ENCODE results near the gene COPS6.

COPS6 gene

GRCh38 chr7:100093925-100094486, 5.2 kb downstream of the COPS6 start:
- H3K27ac ChIP-seq (ENCODE audit: low read depth, low read length) = no peak overlapping the region
- peaks cover 86% of the 10 kb centered on the region for H3K36me3 ChIP-seq (ENCODE audit: insufficient read depth, low read length)
- H3K4me1 ChIP-seq (ENCODE audit: insufficient read depth, low read length) = peaks cover 11% of the 10 kb centered on the region
- no peak overlapping the region for H3K4me3 ChIP-seq (ENCODE audit: low read depth in 1 of 2, low read length in 2 of 2)
- H3K9me3 ChIP-seq (ENCODE audit: low read length) = no peaks in the 10 kb centered on the region
- no peaks in the 10 kb centered on the region for H3K27me3 ChIP-seq (ENCODE audit: control insufficient read depth in 1 of 2, insufficient read depth in 2 of 2, low read length in 2 of 2)
- H3K9ac ChIP-seq (ENCODE audit: low read length) = no peak overlapping the region

DNA sequence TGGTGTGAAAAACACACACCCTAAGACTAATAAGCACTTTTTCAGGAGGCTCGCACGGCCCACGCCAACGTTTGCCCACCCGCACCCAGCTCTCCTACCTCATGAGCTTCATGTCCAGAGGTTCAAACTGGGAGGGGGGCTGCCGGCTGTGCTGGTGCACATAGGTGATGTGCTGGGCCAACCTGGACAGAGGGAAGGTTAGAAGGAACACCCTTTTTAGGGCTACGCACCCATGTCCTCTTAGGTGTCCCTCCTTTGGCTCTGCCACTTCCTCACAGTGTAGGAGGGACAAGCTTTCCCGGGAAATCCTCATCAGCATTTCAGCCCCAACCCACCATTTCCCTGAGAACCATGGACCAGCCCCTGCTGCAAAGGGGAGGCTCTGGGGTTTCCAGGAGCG, 6.5 kb downstream of the COPS6 start:
- Histone ChIP-seq H3K27me3 (ENCODE audit: control insufficient read depth in 1 of 2, insufficient read depth in 2 of 2, low read length in 2 of 2) (no peaks in the 10 kb centered on the region), H3K4me1 (ENCODE audit: insufficient read depth, low read length) (peaks cover 13% of the 10 kb centered on the region), H3K4me3 (ENCODE audit: low read depth in 1 of 2, low read length in 2 of 2) (no peak overlapping the region), H3K9ac (ENCODE audit: low read length) (no peak overlapping the region), H3K9me3 (ENCODE audit: low read length) (no peaks in the 10 kb centered on the region), H3K36me3 (ENCODE audit: insufficient read depth, low read length) (peaks cover 91% of the 10 kb centered on the region), H3K27ac (ENCODE audit: low read depth, low read length) (no peak overlapping the region)

- Histone ChIP-seq H3K9ac (ENCODE audit: low read length) (no peak overlapping the region), H3K36me3 (ENCODE audit: insufficient read depth, low read length) (peaks cover 87% of the 10 kb centered on the region), H3K27ac (ENCODE audit: low read depth, low read length) (no peak overlapping the region), H3K27me3 (ENCODE audit: control insufficient read depth in 1 of 2, insufficient read depth in 2 of 2, low read length in 2 of 2) (no peaks in the 10 kb centered on the region), H3K4me1 (ENCODE audit: insufficient read depth, low read length) (peaks cover 13% of the 10 kb centered on the region), H3K4me3 (ENCODE audit: low read depth in 1 of 2, low read length in 2 of 2) (no peak overlapping the region), H3K9me3 (ENCODE audit: low read length) (no peaks in the 10 kb centered on the region)
These were observed 6.9 kb downstream of the COPS6 start for GRCh38 chr7:100095704-100096103.

DNA sequence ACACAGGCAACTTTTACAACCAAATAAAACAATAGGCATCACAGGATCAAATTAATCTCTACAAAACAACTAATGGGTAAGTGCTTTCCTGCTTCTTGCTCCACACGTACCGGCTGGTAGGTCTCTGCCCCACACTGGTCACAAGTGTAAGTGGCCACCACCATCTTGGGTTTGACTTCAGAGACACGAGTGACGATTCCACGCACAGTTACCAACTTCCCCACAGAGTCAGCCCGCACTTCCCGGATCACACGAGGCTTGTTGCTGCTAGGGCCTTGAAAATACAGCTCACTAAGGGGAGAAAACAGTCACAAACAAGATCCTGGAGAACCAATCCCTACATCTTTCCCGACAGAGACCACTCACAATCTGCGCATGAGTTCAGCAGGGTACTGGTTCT, 10.1 kb downstream of the COPS6 start:
- peaks cover 20% of the 10 kb centered on the region for H3K4me1 ChIP-seq (ENCODE audit: insufficient read depth, low read length)
- no peaks in the 10 kb centered on the region for H3K9me3 ChIP-seq (ENCODE audit: low read length)
- no peak overlapping the region for H3K4me3 ChIP-seq (ENCODE audit: low read depth in 1 of 2, low read length in 2 of 2)
- H3K27me3 ChIP-seq (ENCODE audit: control insufficient read depth in 1 of 2, insufficient read depth in 2 of 2, low read length in 2 of 2) = no peaks in the 10 kb centered on the region
- peaks cover 67% of the 10 kb centered on the region for H3K36me3 ChIP-seq (ENCODE audit: insufficient read depth, low read length)
- H3K9ac ChIP-seq (ENCODE audit: low read length) = no peak overlapping the region
- H3K27ac ChIP-seq (ENCODE audit: low read depth, low read length) = no peak overlapping the region

- Histone ChIP-seq H3K4me1 (ENCODE audit: insufficient read depth, low read length) (peaks cover 20% of the 10 kb centered on the region), H3K27me3 (ENCODE audit: control insufficient read depth in 1 of 2, insufficient read depth in 2 of 2, low read length in 2 of 2) (no peaks in the 10 kb centered on the region), H3K4me3 (ENCODE audit: low read depth in 1 of 2, low read length in 2 of 2) (peak overlapping the region; percentile 82 to 90), H3K9ac (ENCODE audit: low read length) (peak overlapping the region; percentile 31), H3K27ac (ENCODE audit: low read depth, low read length) (peak overlapping the region; percentile 76), H3K9me3 (ENCODE audit: low read length) (no peaks in the 10 kb centered on the region), H3K36me3 (ENCODE audit: insufficient read depth, low read length) (peaks cover 66% of the 10 kb centered on the region)
These were observed 10.7 kb downstream of the COPS6 start for GRCh38 chr7:100099452-100099851.

DNA sequence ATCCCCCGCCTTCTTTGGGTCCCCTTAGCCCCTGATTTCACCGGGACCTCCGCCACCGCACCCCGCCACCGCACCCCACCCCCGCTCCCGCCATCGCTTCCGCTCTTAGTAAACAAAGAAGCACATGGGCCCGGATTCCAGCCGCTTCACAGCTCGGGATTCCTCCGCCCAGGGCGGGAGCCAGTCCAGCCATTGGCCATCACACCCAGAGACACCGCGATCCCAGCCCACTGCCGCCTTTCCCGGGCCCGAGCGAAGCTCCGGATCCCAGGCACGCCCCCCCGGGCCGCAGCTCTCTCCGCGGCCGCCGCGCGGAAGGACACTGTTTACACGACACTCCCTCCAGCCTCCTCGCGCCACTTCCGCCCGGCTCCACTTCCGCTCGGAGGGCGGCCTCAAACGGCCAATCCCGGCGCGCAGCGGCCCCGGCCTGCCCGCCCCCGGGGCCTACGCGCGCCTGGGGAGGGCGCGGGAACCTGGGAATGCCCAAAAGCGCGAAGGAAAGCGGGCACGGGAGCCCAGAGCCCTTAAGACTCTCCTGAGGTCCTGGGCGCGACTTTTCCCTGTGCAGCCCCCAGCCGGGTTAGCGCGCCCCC, 11.7 kb downstream of the COPS6 start:
- peak overlapping the region; percentile 31 for H3K9ac ChIP-seq (ENCODE audit: low read length)
- peaks cover 57% of the 10 kb centered on the region for H3K36me3 ChIP-seq (ENCODE audit: insufficient read depth, low read length)

DNA sequence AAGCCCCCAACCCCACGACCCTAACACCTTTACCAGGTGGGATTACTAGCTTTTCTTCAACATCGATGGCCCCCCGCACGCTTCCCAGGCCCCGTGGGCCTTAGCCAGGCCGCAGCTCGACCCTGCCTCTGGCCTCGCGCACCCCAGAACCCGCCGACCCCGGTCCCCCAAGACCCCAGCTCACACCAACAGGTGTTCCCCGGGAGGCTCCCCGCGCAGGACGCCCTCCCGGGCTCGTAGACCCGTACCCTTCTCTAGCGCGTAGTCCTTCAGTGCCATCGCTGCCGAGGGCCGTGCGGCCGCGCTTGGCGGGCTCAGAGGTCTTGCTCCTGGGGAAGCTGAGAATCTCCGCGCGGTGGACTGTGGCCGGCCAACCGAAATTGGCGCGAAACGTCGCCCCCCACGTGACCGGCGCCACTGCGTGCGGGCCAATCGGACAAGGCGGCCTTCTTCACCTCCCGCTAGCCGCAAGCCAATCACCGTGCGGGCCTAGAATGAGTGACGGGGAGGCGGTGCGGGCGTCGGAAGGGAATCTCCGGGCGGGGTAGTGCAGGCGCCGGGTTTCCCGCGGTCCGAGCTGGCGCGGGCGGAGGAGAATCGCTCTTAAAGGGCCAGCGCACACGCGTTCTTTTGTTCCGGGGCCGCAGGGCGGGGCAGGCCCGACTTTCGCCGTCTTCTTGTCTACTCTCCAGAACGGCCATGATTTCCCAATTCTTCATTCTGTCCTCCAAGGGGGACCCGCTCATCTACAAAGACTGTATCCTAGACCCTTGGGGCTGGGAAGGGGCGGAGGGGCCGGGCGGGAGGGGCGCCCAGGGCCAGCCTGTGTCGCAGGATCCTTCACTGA, 12.5 kb downstream of the COPS6 start, which contains the start of the genes AP4M1 and MCM7:
TSS of gene AP4M1 (plus strand) at position 628 of the 847 bp plus-strand sequence. CDS start at position 700, 72 bp downstream.
TSS of gene MCM7 (minus strand) at position 382 of the 847 bp plus-strand sequence. CDS start at position 279, 103 bp downstream.
- peaks cover 56% of the 10 kb centered on the region for H3K36me3 ChIP-seq (ENCODE audit: insufficient read depth, low read length)
- H3K4me3 ChIP-seq (ENCODE audit: low read depth in 1 of 2, low read length in 2 of 2) = peak within 1 kb of the TSS; percentile 82 to 90
- H3K4me1 ChIP-seq (ENCODE audit: insufficient read depth, low read length) = peaks cover 20% of the 10 kb centered on the region
- peak within 1 kb of the TSS; percentile 31 for H3K9ac ChIP-seq (ENCODE audit: low read length)
- no peaks in the 10 kb centered on the region for H3K9me3 ChIP-seq (ENCODE audit: low read length)
- peak within 1 kb of the TSS; percentile 91 for H3K27ac ChIP-seq (ENCODE audit: low read depth, low read length)
- H3K27me3 ChIP-seq (ENCODE audit: control insufficient read depth in 1 of 2, insufficient read depth in 2 of 2, low read length in 2 of 2) = no peaks in the 10 kb centered on the region

More for the DNA sequence above, 11.7 kb downstream of the COPS6 start:
- H3K9me3 ChIP-seq (ENCODE audit: low read length) = no peaks in the 10 kb centered on the region
- H3K4me3 ChIP-seq (ENCODE audit: low read depth in 1 of 2, low read length in 2 of 2) = peak overlapping the region; percentile 82 to 90
- H3K27me3 ChIP-seq (ENCODE audit: control insufficient read depth in 1 of 2, insufficient read depth in 2 of 2, low read length in 2 of 2) = no peaks in the 10 kb centered on the region
- peak overlapping the region; percentile 76 for H3K27ac ChIP-seq (ENCODE audit: low read depth, low read length)
- H3K4me1 ChIP-seq (ENCODE audit: insufficient read depth, low read length) = peaks cover 20% of the 10 kb centered on the region

GRCh38 chr7:100102950-100103840, 14.4 kb downstream of the COPS6 start:
- no peaks in the 10 kb centered on the region for H3K9me3 ChIP-seq (ENCODE audit: low read length)
- H3K36me3 ChIP-seq (ENCODE audit: insufficient read depth, low read length) = peaks cover 57% of the 10 kb centered on the region
- no peak overlapping the region for H3K9ac ChIP-seq (ENCODE audit: low read length)
- peaks cover 20% of the 10 kb centered on the region for H3K4me1 ChIP-seq (ENCODE audit: insufficient read depth, low read length)
- no peak overlapping the region for H3K27ac ChIP-seq (ENCODE audit: low read depth, low read length)
- H3K27me3 ChIP-seq (ENCODE audit: control insufficient read depth in 1 of 2, insufficient read depth in 2 of 2, low read length in 2 of 2) = no peaks in the 10 kb centered on the region
- no peak overlapping the region for H3K4me3 ChIP-seq (ENCODE audit: low read depth in 1 of 2, low read length in 2 of 2)

DNA sequence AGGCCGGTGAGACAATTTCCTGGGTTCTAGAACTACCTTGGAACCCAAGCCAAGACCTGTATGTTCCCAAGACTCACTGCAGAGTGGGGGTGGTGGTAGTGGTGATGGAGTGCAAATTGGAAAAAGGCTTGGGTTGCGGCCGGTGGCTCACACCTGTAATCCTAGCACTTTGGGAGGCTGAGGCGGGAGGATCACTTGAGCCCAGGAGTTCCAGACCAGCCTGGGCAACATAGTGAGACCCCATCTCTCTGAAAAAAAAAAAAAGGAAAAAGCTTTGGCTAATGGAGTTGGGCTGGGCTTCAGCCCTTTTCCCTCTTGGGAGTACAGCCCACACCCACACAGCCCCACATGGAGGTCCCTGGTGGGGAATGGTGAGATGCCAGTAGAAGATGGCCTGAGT, 16.8 kb downstream of the COPS6 start:
- no peaks in the 10 kb centered on the region for H3K27me3 ChIP-seq (ENCODE audit: control insufficient read depth in 1 of 2, insufficient read depth in 2 of 2, low read length in 2 of 2)
- H3K4me1 ChIP-seq (ENCODE audit: insufficient read depth, low read length) = peaks cover 7% of the 10 kb centered on the region
- no peak overlapping the region for H3K9ac ChIP-seq (ENCODE audit: low read length)
- peaks cover 51% of the 10 kb centered on the region for H3K36me3 ChIP-seq (ENCODE audit: insufficient read depth, low read length)
- no peak overlapping the region for H3K27ac ChIP-seq (ENCODE audit: low read depth, low read length)
- no peak overlapping the region for H3K4me3 ChIP-seq (ENCODE audit: low read depth in 1 of 2, low read length in 2 of 2)
- no peaks in the 10 kb centered on the region for H3K9me3 ChIP-seq (ENCODE audit: low read length)

DNA sequence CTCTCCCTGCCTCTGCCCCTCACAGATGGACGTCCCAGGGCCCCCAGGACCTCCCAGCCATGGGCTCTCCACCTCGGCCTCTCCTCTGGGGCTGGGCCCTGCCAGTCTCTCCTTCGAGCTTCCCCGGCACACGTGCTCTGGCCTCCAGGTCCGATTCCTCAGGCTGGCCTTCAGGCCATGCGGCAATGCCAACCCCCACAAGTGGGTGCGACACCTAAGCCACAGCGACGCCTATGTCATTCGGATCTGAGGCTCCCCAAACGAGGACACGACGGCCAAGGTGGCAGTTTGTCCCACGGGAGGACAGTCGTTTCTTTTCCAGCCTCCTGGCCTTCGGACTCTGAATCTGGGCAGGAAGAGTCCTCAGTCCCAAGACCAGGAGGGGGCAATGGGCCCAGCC, 17.9 kb downstream of the COPS6 start:
- H3K4me3 ChIP-seq (ENCODE audit: low read depth in 1 of 2, low read length in 2 of 2) = no peak overlapping the region
- no peaks in the 10 kb centered on the region for H3K9me3 ChIP-seq (ENCODE audit: low read length)
- peaks cover 7% of the 10 kb centered on the region for H3K4me1 ChIP-seq (ENCODE audit: insufficient read depth, low read length)
- H3K36me3 ChIP-seq (ENCODE audit: insufficient read depth, low read length) = peaks cover 61% of the 10 kb centered on the region
- no peaks in the 10 kb centered on the region for H3K27me3 ChIP-seq (ENCODE audit: control insufficient read depth in 1 of 2, insufficient read depth in 2 of 2, low read length in 2 of 2)
- no peak overlapping the region for H3K27ac ChIP-seq (ENCODE audit: low read depth, low read length)
- H3K9ac ChIP-seq (ENCODE audit: low read length) = no peak overlapping the region
